Astrocyte of the cerebellum (primary cell): ENCODE measurements around the gene PIGZ.

Experiments
- DNase-seq: peaks from one replicate; pipeline ENCODE4 v3.0.0-alpha.2; 2011; ENCODE audit warnings: low read depth
- H3K4me3 ChIP-seq: 2 replicates; pipeline ENCODE4 v1.5.1; 2011; ENCODE audit warnings: mild to moderate bottlenecking, low read depth, low read length, moderate library complexity
- CTCF ChIP-seq: IDR thresholded peaks from 2 replicates; pipeline ENCODE4 v1.5.1; 2012; ENCODE audit warnings: low read length, low read depth, moderate library complexity, mild to moderate bottlenecking; ENCODE audit errors: missing control alignments
- in situ Hi-C: cut with HindIII; loops from 2 replicates; pipeline ENCODE4 v1.10.0; 2017; ENCODE audit warnings: low sequenced_read_pairs

The PIGZ gene

GRCh38 chr3:197001106-197001971 is 32.7 kb upstream of the PIGZ start:
- no peak for DNase-seq
- no peak overlapping the region for H3K4me3 ChIP-seq
- no peak for TF ChIP-seq CTCF
- in situ Hi-C loops = no loop called here

DNA sequence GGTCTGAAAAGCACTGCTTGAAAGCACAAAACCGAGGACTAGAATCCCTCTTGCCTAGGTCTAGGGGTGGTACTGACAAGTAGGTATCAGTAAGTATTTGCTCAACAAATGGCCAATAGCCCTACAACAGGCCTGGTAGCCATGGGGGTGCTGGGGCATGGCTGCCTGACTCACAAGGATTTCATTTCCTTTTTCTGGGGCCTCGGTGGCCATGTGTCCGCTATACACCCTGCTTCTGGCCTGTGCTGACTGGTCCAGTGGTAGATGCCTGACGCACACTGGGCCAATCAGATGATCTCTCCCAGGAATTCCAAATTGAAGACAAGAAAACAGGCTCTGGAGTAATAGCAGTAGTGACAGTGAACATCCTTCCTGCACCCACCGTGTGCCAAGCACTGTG is 31.6 kb upstream of the PIGZ start:
- no peak for DNase-seq

GRCh38 chr3:196998966-196999760 is 30.5 kb upstream of the PIGZ start:
- no peak overlapping the region for H3K4me3 ChIP-seq
- in situ Hi-C loops = loop anchor here (5.0 kb wide), 2 partner anchors 52 to 93 kb away; no protein-coding TSS in a partner anchor
- no peak for TF ChIP-seq CTCF

More for the DNA sequence above, 31.6 kb upstream of the PIGZ start:
- H3K4me3 ChIP-seq = no peak overlapping the region
- no peak for TF ChIP-seq CTCF
- in situ Hi-C loops = no loop called here

GRCh38 chr3:196997311-196997710 is 28.7 kb upstream of the PIGZ start:
- no peak overlapping the region for H3K4me3 ChIP-seq
- no peak for TF ChIP-seq CTCF
- in situ Hi-C loops = loop anchor here (5.0 kb wide), 2 partner anchors 50 to 95 kb away; no protein-coding TSS in a partner anchor
- DNase-seq = no peak

More at GRCh38 chr3:196998966-196999760, 30.5 kb upstream of the PIGZ start:
- DNase-seq = no peak

- no peak for DNase-seq
- in situ Hi-C loops = loop anchor here (5.0 kb wide), 2 partner anchors 49 to 96 kb away; no protein-coding TSS in a partner anchor
- H3K4me3 ChIP-seq = no peak overlapping the region
- no peak for TF ChIP-seq CTCF
These were observed 28.0 kb upstream of the PIGZ start for GRCh38 chr3:196996454-196997265.
